ENCODE measurements around the gene PSMB8. TPM values are rescaled to one million over a fixed set of nuclear protein-coding genes. Genes with fewer than 3 reads are reported as not detected.
"Not testable (repeated sequence)": the region's sequence is repeated elsewhere in the genome, so short reads cannot be mapped to it uniquely, and the experiment has no call there.

PSMB8 gene
- total RNA-seq, 2 experiments from 2014 or later: 120 to 121 TPM

DNA sequence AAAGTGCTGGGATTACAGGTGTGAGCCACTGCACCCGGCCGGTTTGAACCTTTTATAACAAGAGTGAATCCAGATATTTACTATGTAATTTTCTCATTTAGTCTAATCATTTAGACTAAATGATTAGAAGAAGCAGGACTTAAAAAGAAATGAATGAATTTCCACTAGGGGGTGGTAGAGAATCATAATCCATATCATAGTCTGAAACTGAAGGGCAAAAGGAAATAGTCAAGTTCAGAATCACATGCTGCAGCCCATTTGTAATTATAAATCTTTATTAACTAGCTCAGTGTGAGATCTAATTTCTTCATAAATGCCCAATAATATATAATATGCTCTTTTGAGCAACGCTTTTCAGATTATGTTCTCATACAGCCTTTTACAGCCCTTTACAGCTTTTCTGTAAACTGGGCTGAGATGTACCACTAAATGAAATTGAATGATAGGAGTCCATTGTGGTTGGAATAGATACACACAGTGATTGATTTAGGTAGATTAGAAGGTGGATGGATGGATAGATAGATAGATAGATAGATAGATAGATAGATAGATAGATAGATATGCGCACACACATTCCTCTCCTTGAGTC, 41.9 kb upstream of the PSMB8 start:
- ATAC-seq (ENCODE audit: poor library complexity) (peak; percentile 65), DNase-seq (peak in 3 of 14 experiments; percentile 83 to 85 (median 83))
- Histone ChIP-seq H3K4me1 (ENCODE audit: insufficient read depth, low read length) (no peaks in the 10 kb centered on the region), H3K27me3 (ENCODE audit: control insufficient read depth in 1 of 2, insufficient read depth in 2 of 2, low read length in 2 of 2) (no peaks in the 10 kb centered on the region), H3K27ac (ENCODE audit: low read depth in 1 of 2, low read length in 2 of 2) (no peak overlapping the region), H3K9me3 (ENCODE audit: control insufficient read depth in 1 of 2, insufficient read depth in 1 of 2, low read length in 2 of 2) (no peaks in the 10 kb centered on the region), H3K4me3 (ENCODE audit: low read length) (no peak overlapping the region), H3K36me3 (ENCODE audit: insufficient read depth, low read length) (no peaks in the 10 kb centered on the region)
- ChIA-PET CTCF (interaction anchor here (0.6 to 2.1 kb wide), 14 partner anchors 9 to 103 kb away, joined by 3 to 16 read pairs (median 4); partner anchors contain the start of genes HLA-DMA and TAP2), POLR2A (interaction anchor here (1.0 to 2.3 kb wide), 8 partner anchors 15 to 98 kb away, joined by 3 to 15 read pairs (median 5); partner anchors contain the start of gene BRD2)
- Mint-ChIP-seq H3K27ac (no peak overlapping the region), H3K36me3 (ENCODE audit: low read depth) (no peaks in the 10 kb centered on the region), H3K4me3 (no peak overlapping the region), H3K27me3 (no peaks in the 10 kb centered on the region), H3K4me1 (ENCODE audit: low read depth) (no peaks in the 10 kb centered on the region), H3K9me3 (no peaks in the 10 kb centered on the region)
- intact Hi-C loops (cut with DNase I, micrococcal nuclease): loop anchor here (1.0 to 5.0 kb wide), 8 partner anchors 47 to 363 kb away; partner anchors contain the start of gene HLA-DMA (in 1 of the 2)
- peak; percentile 73 for TF ChIP-seq CTCF (IDR thresholded peaks at IDR 0.05)

GRCh38 chr6:32883789-32884188, 39.9 kb upstream of the PSMB8 start:
- ChIA-PET POLR2A (interaction anchor here (1.0 to 1.3 kb wide), 2 partner anchors 90 to 101 kb away, joined by 3 read pairs; no protein-coding TSS in a partner anchor), CTCF (no interaction called here)
- Mint-ChIP-seq H3K36me3 (ENCODE audit: low read depth) (peaks cover 8% of the 10 kb centered on the region), H3K4me3 (no peak overlapping the region), H3K27me3 (no peaks in the 10 kb centered on the region), H3K4me1 (ENCODE audit: low read depth) (no peaks in the 10 kb centered on the region), H3K9me3 (no peaks in the 10 kb centered on the region), H3K27ac (no peak overlapping the region)
- no peaks in the 10 kb centered on the region for H3K27me3 ChIP-seq (ENCODE audit: control insufficient read depth in 1 of 2, insufficient read depth in 2 of 2, low read length in 2 of 2)
- intact Hi-C loops (cut with DNase I, micrococcal nuclease): loop anchor here in 1 of 2 experiments (2.0 kb wide), 1 partner anchor 69 kb away; the partner anchor contains the start of gene HLA-DMA
- no peak overlapping the region for H3K4me3 ChIP-seq (ENCODE audit: low read length)
- H3K9me3 ChIP-seq (ENCODE audit: control insufficient read depth in 1 of 2, insufficient read depth in 1 of 2, low read length in 2 of 2): no peaks in the 10 kb centered on the region
- no peak for TF ChIP-seq CTCF (IDR thresholded peaks at IDR 0.05)
- no peak overlapping the region for H3K27ac ChIP-seq (ENCODE audit: low read depth in 1 of 2, low read length in 2 of 2)
- no peaks in the 10 kb centered on the region for H3K4me1 ChIP-seq (ENCODE audit: insufficient read depth, low read length)
- DNase-seq: no peak
- peaks cover 5% of the 10 kb centered on the region for H3K36me3 ChIP-seq (ENCODE audit: insufficient read depth, low read length)
- ATAC-seq (ENCODE audit: poor library complexity): no peak

GRCh38 chr6:32882879-32883250, 39.0 kb upstream of the PSMB8 start:
- H3K27ac ChIP-seq (ENCODE audit: low read depth in 1 of 2, low read length in 2 of 2): no peak overlapping the region
- ChIA-PET POLR2A (interaction anchor here (1.3 kb wide), 1 partner anchor 90 kb away, joined by 3 read pairs; no protein-coding TSS in a partner anchor), CTCF (interaction anchor here (1.0 to 1.7 kb wide), 3 partner anchors 44 to 102 kb away, joined by 3 to 6 read pairs (median 6); partner anchors contain the start of gene TAP2)
- Mint-ChIP-seq H3K27ac (no peak overlapping the region), H3K27me3 (no peaks in the 10 kb centered on the region), H3K9me3 (no peaks in the 10 kb centered on the region), H3K4me3 (no peak overlapping the region), H3K4me1 (ENCODE audit: low read depth) (no peaks in the 10 kb centered on the region), H3K36me3 (ENCODE audit: low read depth) (peaks cover 9% of the 10 kb centered on the region)
- H3K4me1 ChIP-seq (ENCODE audit: insufficient read depth, low read length): no peaks in the 10 kb centered on the region
- H3K4me3 ChIP-seq (ENCODE audit: low read length): no peak overlapping the region
- peaks cover 5% of the 10 kb centered on the region for H3K36me3 ChIP-seq (ENCODE audit: insufficient read depth, low read length)
- no peaks in the 10 kb centered on the region for H3K9me3 ChIP-seq (ENCODE audit: control insufficient read depth in 1 of 2, insufficient read depth in 1 of 2, low read length in 2 of 2)
- ATAC-seq (ENCODE audit: poor library complexity): no peak
- no peak for DNase-seq
- TF ChIP-seq CTCF (IDR thresholded peaks at IDR 0.05): no peak
- no peaks in the 10 kb centered on the region for H3K27me3 ChIP-seq (ENCODE audit: control insufficient read depth in 1 of 2, insufficient read depth in 2 of 2, low read length in 2 of 2)
- intact Hi-C loops (cut with DNase I, micrococcal nuclease): no loop called here

- intact Hi-C loops (cut with DNase I, micrococcal nuclease); H3K27me3 ChIP-seq (ENCODE audit: control insufficient read depth in 1 of 2, insufficient read depth in 2 of 2, low read length in 2 of 2); H3K4me3 Mint-ChIP-seq; H3K4me1 Mint-ChIP-seq (ENCODE audit: low read depth); DNase-seq; H3K9me3 Mint-ChIP-seq; H3K9me3 ChIP-seq (ENCODE audit: control insufficient read depth in 1 of 2, insufficient read depth in 1 of 2, low read length in 2 of 2); H3K4me1 ChIP-seq (ENCODE audit: insufficient read depth, low read length); H3K27ac ChIP-seq (ENCODE audit: low read depth in 1 of 2, low read length in 2 of 2); H3K27me3 Mint-ChIP-seq; H3K4me3 ChIP-seq (ENCODE audit: low read length); H3K36me3 ChIP-seq (ENCODE audit: insufficient read depth, low read length); ATAC-seq (ENCODE audit: poor library complexity); H3K36me3 Mint-ChIP-seq (ENCODE audit: low read depth); POLR2A ChIA-PET; H3K27ac Mint-ChIP-seq: not testable (repeated sequence)
- CTCF ChIA-PET: interaction anchor here (0.6 to 1.4 kb wide), 3 partner anchors 15 to 1496 kb away, joined by 3 to 7 read pairs (median 3); partner anchors contain the start of gene HLA-DMA
Observed at GRCh38 chr6:32880962-32881361, 37.1 kb upstream of the PSMB8 start.

Data from CD4-positive, alpha-beta T cell (primary cell).